Effector CD4-positive, alpha-beta T cell (primary cell): ENCODE results near the gene DPP6.

Experiments
- DNase-seq: peaks from one replicate; pipeline ENCODE4 v3.0.0-alpha.2; 2020

Gene DPP6

GRCh38 chr7:154559454-154559853 lies 507.3 kb downstream of the DPP6 start:
- no peak for DNase-seq

DNA sequence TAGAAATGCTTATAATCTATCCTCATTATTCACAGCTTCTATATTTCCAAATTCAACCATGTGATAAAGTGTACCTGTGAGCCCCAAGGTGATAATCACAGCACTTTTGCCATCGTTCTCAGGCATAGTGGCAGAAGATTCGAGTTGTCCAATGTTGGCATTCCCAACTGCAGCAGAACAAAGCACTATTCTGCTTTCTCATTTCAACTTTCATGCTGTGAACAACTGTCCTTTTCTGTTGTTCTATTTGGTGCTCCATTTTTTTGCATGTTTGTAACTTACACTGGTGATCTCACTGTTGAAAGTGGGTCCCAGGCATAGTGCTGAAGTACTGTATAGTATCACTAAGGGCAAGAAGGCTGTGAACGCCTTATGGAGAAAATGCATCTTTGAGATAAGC lies 512.5 kb downstream of the DPP6 start:
- no peak for DNase-seq

DNA sequence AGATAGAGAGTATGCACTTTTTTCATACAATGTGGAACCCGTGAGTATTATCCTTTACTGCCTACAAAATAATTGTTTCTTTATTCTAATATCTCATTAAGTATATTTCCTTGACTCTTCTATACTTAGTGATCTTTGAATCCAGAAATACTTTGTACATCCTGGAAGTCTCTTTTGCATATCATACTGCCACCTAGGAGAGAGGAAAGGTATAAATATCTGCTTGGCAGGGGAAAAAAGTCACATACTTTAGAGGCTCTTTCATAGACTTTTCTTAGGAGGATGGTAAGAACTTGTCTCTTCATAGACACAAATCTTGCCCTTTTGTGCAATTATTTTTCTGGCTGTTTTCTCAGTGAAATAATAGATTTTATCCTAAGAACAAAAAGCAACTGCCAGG lies 514.7 kb downstream of the DPP6 start:
- DNase-seq, result no peak

DNA sequence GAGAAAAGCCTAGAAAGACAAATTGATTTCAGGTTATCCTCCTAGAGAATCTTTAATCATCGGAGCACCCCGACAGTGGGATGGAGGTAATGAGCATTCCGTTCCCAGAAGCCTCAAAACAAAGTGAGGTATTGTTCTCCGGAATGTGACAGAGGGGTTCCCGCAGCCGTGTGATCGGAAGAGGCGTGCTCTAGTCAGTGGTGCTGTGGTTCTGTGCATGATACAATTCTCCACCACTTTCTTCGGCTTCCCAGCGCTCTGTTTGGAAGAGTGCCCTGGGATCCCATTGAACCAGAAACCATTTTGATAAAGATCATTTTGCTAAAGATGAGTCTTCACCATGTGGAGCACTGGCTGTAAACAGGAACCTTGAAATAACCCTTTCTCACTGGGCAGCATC lies 516.1 kb downstream of the DPP6 start:
- DNase-seq, result no peak

- DNase-seq, result no peak
Observed at GRCh38 chr7:154569916-154570315, 517.7 kb downstream of the DPP6 start.

- DNase-seq, result no peak
Observed at GRCh38 chr7:154571772-154572171, 519.6 kb downstream of the DPP6 start.

- no peak for DNase-seq
Observed at GRCh38 chr7:154574235-154574634, 522.0 kb downstream of the DPP6 start.

DNA sequence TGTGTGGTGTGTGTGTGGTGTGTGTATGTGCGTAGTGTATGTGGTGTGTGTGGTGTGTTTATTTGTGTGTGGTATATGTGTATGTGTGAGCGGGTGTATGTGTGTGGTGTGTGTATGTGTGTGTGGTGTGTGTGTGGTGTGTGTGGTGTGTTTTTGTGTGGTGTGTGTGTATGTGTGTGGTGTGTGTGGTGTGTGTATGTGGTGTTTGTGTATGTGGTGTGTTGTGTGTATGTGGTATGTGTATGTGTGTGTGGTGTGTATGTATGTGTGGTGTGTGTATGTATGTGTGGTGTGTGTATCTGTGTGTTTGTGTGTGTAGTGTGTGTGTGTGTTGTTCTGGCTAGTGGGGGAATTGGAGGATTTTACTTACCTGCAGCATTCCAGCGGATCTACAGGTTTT lies 523.3 kb downstream of the DPP6 start:
- DNase-seq, result no peak

- DNase-seq, result no peak
Observed at GRCh38 chr7:154576604-154577003, 524.4 kb downstream of the DPP6 start.

- DNase-seq, result no peak
Observed at GRCh38 chr7:154577141-154577873, 525.1 kb downstream of the DPP6 start.

- DNase-seq, result no peak
Observed at GRCh38 chr7:154578336-154578735, 526.1 kb downstream of the DPP6 start.

DNA sequence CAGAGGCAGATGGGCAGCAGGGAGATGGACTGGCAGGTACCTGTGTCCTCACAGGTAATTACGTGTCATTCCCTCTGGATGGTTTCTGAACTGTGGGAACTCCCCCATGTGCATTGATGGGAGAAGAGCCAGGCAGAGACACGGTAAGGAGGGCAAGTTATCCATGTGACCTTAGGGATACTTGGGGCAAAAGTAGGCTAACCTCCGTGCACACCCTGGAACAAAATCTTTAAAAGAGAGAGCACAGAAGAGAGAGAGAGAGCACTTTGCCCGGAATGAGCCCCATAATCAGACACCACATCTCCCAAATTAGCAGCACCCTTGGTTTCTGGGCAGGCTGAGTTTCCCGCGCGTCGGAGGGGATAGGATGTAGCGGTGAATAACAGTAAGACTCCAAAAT lies 527.5 kb downstream of the DPP6 start:
- DNase-seq, result no peak

GRCh38 chr7:154581251-154581890 lies 529.2 kb downstream of the DPP6 start:
- no peak for DNase-seq

DNA sequence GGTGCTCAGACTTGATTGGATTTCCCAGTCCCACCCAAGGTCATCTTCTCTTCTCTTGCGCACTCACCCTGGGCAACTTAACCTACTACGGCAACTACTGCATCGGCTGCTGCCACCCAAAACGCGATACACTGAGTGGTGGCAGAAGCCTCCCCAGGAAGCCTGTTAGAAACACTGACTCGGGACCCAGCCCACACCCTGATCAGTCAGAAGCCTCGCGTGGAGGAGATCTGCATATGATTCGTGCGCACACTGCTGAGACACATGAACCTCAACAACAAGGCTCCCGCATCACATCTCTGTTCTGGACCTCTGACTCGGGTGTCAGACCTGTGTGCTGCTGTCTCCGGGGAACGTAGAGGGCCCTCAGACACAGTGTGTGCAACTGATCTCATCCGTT lies 531.3 kb downstream of the DPP6 start:
- DNase-seq, result no peak

- DNase-seq, result no peak
Observed at GRCh38 chr7:154584352-154585252, 532.4 kb downstream of the DPP6 start.

- DNase-seq, result no peak
Observed at GRCh38 chr7:154587792-154588191, 535.6 kb downstream of the DPP6 start.

GRCh38 chr7:154591544-154591943 lies 539.3 kb downstream of the DPP6 start:
- DNase-seq, result no peak

DNA sequence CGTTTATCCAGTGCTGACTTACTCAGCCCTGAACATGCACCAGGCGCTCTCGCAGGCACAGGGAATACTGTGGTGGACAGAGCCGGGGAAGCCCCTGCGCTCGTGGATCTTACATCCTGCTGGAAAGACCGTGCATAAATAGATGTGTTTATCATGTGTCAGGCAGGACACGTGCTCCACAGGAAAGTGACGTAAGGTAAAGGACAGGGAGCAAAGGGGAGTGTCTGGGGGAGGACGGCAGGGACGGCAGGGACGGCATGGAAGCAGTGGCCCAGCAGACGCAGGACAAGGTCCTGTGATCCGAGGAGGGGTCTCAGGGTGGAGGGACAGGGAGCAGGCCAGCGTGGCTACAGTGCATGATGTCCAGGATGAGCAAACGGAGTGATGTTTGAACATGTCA lies 540.2 kb downstream of the DPP6 start:
- DNase-seq, result no peak

- no peak for DNase-seq
Observed at GRCh38 chr7:154598396-154598795, 546.2 kb downstream of the DPP6 start.

DNA sequence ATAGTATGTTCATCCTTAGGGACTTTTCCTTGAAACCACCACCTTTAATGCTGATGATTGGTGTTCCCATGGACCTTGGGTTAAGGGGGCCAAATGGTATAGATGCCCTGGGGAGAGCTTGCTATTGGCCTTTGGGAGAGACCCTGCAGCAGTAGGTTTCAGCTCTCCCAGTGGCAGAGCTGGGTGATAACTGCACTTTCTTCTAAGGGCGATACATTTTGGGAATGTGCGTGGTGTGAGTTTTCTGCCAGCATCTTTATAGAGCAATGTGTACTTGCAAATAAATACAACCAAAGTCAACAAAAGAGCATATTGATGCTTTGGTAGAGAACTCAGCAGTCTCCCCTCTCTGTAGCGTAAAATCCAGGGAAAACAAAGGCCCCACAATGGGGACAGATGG lies 546.7 kb downstream of the DPP6 start:
- no peak for DNase-seq

DNA sequence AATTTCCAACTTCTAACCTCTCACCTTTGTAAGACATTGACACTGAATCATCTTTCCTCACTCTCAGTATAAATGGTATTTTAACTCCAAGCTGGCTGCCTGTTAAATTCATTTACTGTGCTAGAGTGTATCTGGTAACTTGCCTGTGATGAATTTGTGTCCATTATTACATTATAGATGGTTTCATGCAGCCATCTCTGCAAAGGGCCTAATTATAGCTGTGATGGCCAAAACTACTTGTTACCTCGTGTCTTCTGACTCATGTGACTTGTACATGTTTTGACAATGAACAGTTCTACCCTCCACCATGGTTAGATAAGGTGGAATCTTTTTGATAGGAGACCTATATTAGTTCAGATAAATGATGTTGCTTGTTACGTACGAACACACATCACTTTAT lies 558.7 kb downstream of the DPP6 start:
- no peak for DNase-seq

- DNase-seq, result no peak
Observed at GRCh38 chr7:154613811-154614210, 561.6 kb downstream of the DPP6 start.

- DNase-seq, result no peak
Observed at GRCh38 chr7:154620141-154620755, 568.0 kb downstream of the DPP6 start.
